DOHH2 (cell line): ENCODE data around the gene JOSD2.

ENCODE experiments used
- EZH2phosphoT487 ChIP-seq: fragments of 200-600 bp; sonication (generic); IDR thresholded peaks from 2 replicates; pipeline ENCODE4 v1.6.1; 2017; ENCODE audit warnings: borderline replicate concordance, mild to moderate bottlenecking, antibody characterized with exemption, low read length, moderate library complexity, mixed read lengths
- TF ChIP-seq, protein P1 (sequence below): fragments of 200-600 bp; sonication (generic); IDR thresholded peaks from one replicate; pipeline ENCODE4 v1.5.1; 2014; ENCODE audit warnings: antibody characterized with exemption, mild to moderate bottlenecking, low read depth, low read length; ENCODE audit not compliant: poor library complexity, severe bottlenecking

- TF ChIP-seq, protein P1, sequence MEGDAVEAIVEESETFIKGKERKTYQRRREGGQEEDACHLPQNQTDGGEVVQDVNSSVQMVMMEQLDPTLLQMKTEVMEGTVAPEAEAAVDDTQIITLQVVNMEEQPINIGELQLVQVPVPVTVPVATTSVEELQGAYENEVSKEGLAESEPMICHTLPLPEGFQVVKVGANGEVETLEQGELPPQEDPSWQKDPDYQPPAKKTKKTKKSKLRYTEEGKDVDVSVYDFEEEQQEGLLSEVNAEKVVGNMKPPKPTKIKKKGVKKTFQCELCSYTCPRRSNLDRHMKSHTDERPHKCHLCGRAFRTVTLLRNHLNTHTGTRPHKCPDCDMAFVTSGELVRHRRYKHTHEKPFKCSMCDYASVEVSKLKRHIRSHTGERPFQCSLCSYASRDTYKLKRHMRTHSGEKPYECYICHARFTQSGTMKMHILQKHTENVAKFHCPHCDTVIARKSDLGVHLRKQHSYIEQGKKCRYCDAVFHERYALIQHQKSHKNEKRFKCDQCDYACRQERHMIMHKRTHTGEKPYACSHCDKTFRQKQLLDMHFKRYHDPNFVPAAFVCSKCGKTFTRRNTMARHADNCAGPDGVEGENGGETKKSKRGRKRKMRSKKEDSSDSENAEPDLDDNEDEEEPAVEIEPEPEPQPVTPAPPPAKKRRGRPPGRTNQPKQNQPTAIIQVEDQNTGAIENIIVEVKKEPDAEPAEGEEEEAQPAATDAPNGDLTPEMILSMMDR, result no peak
- no peak for TF ChIP-seq EZH2phosphoT487
Observed at GRCh38 chr19:50490411-50490811, 20.6 kb downstream of the JOSD2 start.
